ENCODE results near the gene RBFOX1.

- no peak for TF ChIP-seq CTCF (IDR thresholded peaks at IDR 0.05)
- no peak for TF ChIP-seq POLR2AphosphoS5 (IDR thresholded peaks at IDR 0.05)
These were observed 317.8 kb downstream of the RBFOX1 start for GRCh38 chr16:7650431-7650830.
